ENCODE results near the gene SCNM1. TPM values are rescaled to one million over a fixed set of nuclear protein-coding genes. Genes with fewer than 3 reads are reported as not detected.
A peak's percentile ranks its signal among the peaks of the same experiment; 100 is the strongest.

The SCNM1 gene
- total and polyA plus RNA-seq, 9 of the 15 experiments (the other 6 are each of a cell fraction or from before 2014, with no cell fraction given), result 17.2 to 204 (median 63.0) TPM

DNA sequence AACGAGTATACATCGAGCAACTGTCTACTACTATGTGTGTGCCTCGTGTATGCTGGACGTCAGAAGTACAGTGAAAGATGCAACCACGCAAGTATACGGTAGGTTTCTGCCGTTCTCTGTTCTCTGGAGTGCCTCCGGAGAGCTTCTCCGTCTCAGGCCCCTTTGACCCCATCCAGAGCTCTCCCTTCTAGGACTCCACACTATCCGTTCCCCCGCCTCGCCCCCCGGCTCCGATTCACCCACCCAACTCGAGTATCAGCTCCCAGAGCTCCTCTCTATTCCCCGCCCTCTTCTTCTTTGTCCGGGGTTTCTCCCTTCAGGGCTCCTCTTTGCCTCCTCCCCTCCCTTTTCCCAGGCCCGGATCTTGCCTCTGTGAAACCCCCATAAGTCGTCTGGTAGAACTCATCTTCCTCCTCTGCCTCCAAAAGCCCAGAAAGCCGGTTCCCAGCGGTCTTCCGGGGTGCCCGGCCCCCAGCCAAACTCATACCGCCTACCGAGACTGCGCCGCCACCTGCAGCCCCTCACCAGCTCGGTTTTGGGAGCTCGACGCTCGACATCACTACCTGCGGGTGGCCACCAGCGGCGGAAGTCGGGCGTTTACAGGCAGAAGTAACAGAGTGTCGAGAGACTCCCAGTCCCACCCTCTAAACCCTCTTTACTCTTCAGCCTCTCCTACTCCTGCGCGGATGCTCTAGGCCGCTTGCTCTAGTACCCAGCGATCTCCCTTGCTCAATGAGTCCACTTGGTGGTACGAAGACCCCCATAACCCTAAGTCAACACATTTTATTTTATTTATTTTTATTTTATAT is 23.9 kb downstream of the SCNM1 start, which contains the start of gene VPS72 (continued):
- TF ChIP-seq SMC3 (conservative IDR thresholded peaks at IDR 0.05; ENCODE audit: insufficient read depth, low read depth, low read length) (0 out of 2 replicates have a peak, but pooled peaks have one; percentile 14), ZNF699 (CRISPR knock-in tag; IDR thresholded peaks at IDR 0.05; ENCODE audit: insufficient replicate concordance) (no peak), LCOR (CRISPR knock-in tag; IDR thresholded peaks at IDR 0.05) (peak; percentile 99), E2F3 (CRISPR knock-in tag; IDR thresholded peaks at IDR 0.05) (peak; percentile 25; the same call in 1 of the 2 replicates), CCNT2 (IDR thresholded peaks at IDR 0.05; ENCODE audit: borderline replicate concordance, extremely low read depth, insufficient read length, low read depth, low read length) (peak; percentile 60), GABPB1 (CRISPR knock-in tag; IDR thresholded peaks at IDR 0.05) (peak; percentile 91), NCOR1 (IDR thresholded peaks at IDR 0.05) (peak; percentile 36; the same call in 1 of the 2 replicates), ARNT (IDR thresholded peaks at IDR 0.05) (no peak; a peak in 1 of 4 replicates), GATAD2B (IDR thresholded peaks at IDR 0.05; ENCODE audit: borderline replicate concordance) (peak; percentile 71; the same call in 1 of the 2 replicates), TCF7L2 (IDR thresholded peaks at IDR 0.05; ENCODE audit: low read depth, low read length) (0 out of 2 replicates have a peak, but pooled peaks have one; percentile 33), HNRNPUL1 (IDR thresholded peaks at IDR 0.05; ENCODE audit: low read length) (no peak)
- TF ChIP-seq, protein P1, sequence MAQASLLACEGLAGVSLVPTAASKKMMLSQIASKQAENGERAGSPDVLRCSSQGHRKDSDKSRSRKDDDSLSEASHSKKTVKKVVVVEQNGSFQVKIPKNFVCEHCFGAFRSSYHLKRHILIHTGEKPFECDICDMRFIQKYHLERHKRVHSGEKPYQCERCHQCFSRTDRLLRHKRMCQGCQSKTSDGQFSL (CRISPR knock-in tag; IDR thresholded peaks at IDR 0.05), result 0 out of 2 replicates have a peak, but pooled peaks have one; percentile 25
- TF ChIP-seq, protein P1 (tag; IDR thresholded peaks at IDR 0.05), result no peak
- TF ChIP-seq, protein P2, sequence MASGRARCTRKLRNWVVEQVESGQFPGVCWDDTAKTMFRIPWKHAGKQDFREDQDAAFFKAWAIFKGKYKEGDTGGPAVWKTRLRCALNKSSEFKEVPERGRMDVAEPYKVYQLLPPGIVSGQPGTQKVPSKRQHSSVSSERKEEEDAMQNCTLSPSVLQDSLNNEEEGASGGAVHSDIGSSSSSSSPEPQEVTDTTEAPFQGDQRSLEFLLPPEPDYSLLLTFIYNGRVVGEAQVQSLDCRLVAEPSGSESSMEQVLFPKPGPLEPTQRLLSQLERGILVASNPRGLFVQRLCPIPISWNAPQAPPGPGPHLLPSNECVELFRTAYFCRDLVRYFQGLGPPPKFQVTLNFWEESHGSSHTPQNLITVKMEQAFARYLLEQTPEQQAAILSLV (tag; IDR thresholded peaks at IDR 0.05), result no peak
- TF ChIP-seq, protein P3, sequence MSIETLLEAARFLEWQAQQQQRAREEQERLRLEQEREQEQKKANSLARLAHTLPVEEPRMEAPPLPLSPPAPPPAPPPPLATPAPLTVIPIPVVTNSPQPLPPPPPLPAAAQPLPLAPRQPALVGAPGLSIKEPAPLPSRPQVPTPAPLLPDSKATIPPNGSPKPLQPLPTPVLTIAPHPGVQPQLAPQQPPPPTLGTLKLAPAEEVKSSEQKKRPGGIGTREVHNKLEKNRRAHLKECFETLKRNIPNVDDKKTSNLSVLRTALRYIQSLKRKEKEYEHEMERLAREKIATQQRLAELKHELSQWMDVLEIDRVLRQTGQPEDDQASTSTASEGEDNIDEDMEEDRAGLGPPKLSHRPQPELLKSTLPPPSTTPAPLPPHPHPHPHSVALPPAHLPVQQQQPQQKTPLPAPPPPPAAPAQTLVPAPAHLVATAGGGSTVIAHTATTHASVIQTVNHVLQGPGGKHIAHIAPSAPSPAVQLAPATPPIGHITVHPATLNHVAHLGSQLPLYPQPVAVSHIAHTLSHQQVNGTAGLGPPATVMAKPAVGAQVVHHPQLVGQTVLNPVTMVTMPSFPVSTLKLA (conservative IDR thresholded peaks at IDR 0.05), result peak; percentile 75 to 89
- TF ChIP-seq, protein P4, sequence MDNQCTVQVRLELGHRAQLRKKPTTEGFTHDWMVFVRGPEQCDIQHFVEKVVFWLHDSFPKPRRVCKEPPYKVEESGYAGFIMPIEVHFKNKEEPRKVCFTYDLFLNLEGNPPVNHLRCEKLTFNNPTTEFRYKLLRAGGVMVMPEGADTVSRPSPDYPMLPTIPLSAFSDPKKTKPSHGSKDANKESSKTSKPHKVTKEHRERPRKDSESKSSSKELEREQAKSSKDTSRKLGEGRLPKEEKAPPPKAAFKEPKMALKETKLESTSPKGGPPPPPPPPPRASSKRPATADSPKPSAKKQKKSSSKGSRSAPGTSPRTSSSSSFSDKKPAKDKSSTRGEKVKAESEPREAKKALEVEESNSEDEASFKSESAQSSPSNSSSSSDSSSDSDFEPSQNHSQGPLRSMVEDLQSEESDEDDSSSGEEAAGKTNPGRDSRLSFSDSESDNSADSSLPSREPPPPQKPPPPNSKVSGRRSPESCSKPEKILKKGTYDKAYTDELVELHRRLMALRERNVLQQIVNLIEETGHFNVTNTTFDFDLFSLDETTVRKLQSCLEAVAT (IDR thresholded peaks at IDR 0.05), result peak in 1 of 2 experiments; percentile 100; a peak in 2 of 4 replicates
- TF ChIP-seq, protein P5, sequence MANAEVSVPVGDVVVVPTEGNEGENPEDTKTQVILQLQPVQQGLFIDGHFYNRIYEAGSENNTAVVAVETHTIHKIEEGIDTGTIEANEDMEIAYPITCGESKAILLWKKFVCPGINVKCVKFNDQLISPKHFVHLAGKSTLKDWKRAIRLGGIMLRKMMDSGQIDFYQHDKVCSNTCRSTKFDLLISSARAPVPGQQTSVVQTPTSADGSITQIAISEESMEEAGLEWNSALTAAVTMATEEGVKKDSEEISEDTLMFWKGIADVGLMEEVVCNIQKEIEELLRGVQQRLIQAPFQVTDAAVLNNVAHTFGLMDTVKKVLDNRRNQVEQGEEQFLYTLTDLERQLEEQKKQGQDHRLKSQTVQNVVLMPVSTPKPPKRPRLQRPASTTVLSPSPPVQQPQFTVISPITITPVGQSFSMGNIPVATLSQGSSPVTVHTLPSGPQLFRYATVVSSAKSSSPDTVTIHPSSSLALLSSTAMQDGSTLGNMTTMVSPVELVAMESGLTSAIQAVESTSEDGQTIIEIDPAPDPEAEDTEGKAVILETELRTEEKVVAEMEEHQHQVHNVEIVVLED (CRISPR knock-in tag; IDR thresholded peaks at IDR 0.05), result peak; percentile 77
- TF ChIP-seq, protein P6, sequence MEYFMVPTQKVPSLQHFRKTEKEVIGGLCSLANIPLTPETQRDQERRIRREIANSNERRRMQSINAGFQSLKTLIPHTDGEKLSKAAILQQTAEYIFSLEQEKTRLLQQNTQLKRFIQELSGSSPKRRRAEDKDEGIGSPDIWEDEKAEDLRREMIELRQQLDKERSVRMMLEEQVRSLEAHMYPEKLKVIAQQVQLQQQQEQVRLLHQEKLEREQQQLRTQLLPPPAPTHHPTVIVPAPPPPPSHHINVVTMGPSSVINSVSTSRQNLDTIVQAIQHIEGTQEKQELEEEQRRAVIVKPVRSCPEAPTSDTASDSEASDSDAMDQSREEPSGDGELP (CRISPR knock-in tag; IDR thresholded peaks at IDR 0.05; ENCODE audit: borderline replicate concordance), result peak; percentile 90
